ENCODE measurements around the gene CTNNA1.

CTNNA1 gene

GRCh38 chr5:138952962-138953361 lies 199.7 kb downstream of the CTNNA1 start:
- no peak for DNase-seq

GRCh38 chr5:138953387-138954256 lies 200.4 kb downstream of the CTNNA1 start:
- DNase-seq = peak; percentile 91

GRCh38 chr5:138954257-138955012 lies 201.2 kb downstream of the CTNNA1 start:
- no peak for DNase-seq

GRCh38 chr5:138955013-138955660 lies 201.9 kb downstream of the CTNNA1 start:
- DNase-seq = peak; percentile 70

- no peak for DNase-seq
These were observed 202.6 kb downstream of the CTNNA1 start for GRCh38 chr5:138955671-138956295.

- DNase-seq = no peak
These were observed 203.6 kb downstream of the CTNNA1 start for GRCh38 chr5:138956801-138957200.

- DNase-seq = peak; percentile 67
These were observed 207.0 kb downstream of the CTNNA1 start for GRCh38 chr5:138960145-138960692.

- DNase-seq = no peak
These were observed 208.0 kb downstream of the CTNNA1 start for GRCh38 chr5:138961221-138961620.

GRCh38 chr5:138961729-138962128 lies 208.5 kb downstream of the CTNNA1 start:
- no peak for DNase-seq

- DNase-seq = no peak
These were observed 209.6 kb downstream of the CTNNA1 start for GRCh38 chr5:138962614-138963370.

GRCh38 chr5:138963763-138964371 lies 210.6 kb downstream of the CTNNA1 start:
- DNase-seq = no peak

- peak; percentile 18 for DNase-seq
These were observed 211.5 kb downstream of the CTNNA1 start for GRCh38 chr5:138964647-138965201.

- DNase-seq = no peak
These were observed 212.4 kb downstream of the CTNNA1 start for GRCh38 chr5:138965626-138966025.

- DNase-seq = no peak
These were observed 213.2 kb downstream of the CTNNA1 start for GRCh38 chr5:138966236-138966985.

- DNase-seq = no peak
These were observed 214.7 kb downstream of the CTNNA1 start for GRCh38 chr5:138967791-138968448.

GRCh38 chr5:138968601-138969000 lies 215.4 kb downstream of the CTNNA1 start:
- DNase-seq = no peak

- DNase-seq = peak; percentile 77
These were observed 216.2 kb downstream of the CTNNA1 start for GRCh38 chr5:138969323-138970002.

GRCh38 chr5:138972230-138972629 lies 219.0 kb downstream of the CTNNA1 start:
- DNase-seq = no peak

GRCh38 chr5:138972836-138973235 lies 219.6 kb downstream of the CTNNA1 start:
- DNase-seq = no peak

All from NCI-H1694 treated with DMSO at 0.1 percent for 48 hours (cell line).